Motor neuron (in vitro differentiated cells): ENCODE measurements around the gene MTREX. TPM values are rescaled to one million over a fixed set of nuclear protein-coding genes. Genes with fewer than 3 reads are reported as not detected.

Source experiments
- ATAC-seq, 8 experiments: fragments of 200-7000 bp; cut with Tn5 transposase; replicated peaks in 6 of 8; 2 replicates each; pipeline ENCODE4 v1.8.0; 2021; ENCODE audit warnings: mild to moderate bottlenecking in 8 of 8, moderate library complexity in 8 of 8
- H3K27ac ChIP-seq, 2 donors: fragments of 250-450 bp; sonication (Bioruptor Pico); 2 replicates each; pipeline ENCODE4 v1.9.0; 2021; ENCODE audit warnings: antibody characterized with exemption in 2 of 2, mild to moderate bottlenecking in 2 of 2, moderate library complexity in 1 of 2
- H3K4me1 ChIP-seq, 2 donors: fragments of 250-450 bp; sonication (Bioruptor Pico); replicated peaks in 1 of 2; 2 replicates each; pipeline ENCODE4 v1.6.1; 2021; ENCODE audit warnings: antibody characterized with exemption in 2 of 2, mild to moderate bottlenecking in 2 of 2, moderate library complexity in 1 of 2
- H3K4me3 ChIP-seq, 5 donors: fragments of 250-450 bp; sonication (Bioruptor Pico); 2 replicates each; pipeline ENCODE4 v1.9.0; 2021; ENCODE audit warnings: antibody characterized with exemption in 5 of 5, mild to moderate bottlenecking in 5 of 5, moderate library complexity in 4 of 5
- WGBS, 10 experiments: fragments of 450-650 bp; shearing (Covaris generic); methylation state at CpG; one replicate each; pipeline ENCODE4 v1.0.0; 2022; 5-methylcytosine and 5-hydroxymethylcytosine counted together
- in situ Hi-C, 9 experiments: fragments of 400-800 bp; cut with MboI; loops; one replicate each; pipeline ENCODE4 v1.15.0; 2021; ENCODE audit warnings: low sequenced_read_pairs in 9 of 9, low pct_unique_long_range_greater_than_20kb in 2 of 9; ENCODE audit not compliant: unreplicated experiment in 9 of 9
- total RNA-seq, 8 experiments: library from RNA; unstranded; fragments of 300-600 nt; gene quantifications; 2 replicates each; pipeline versions ENCODE4 v1.2.3 to v1.2.4, GENCODE V29; 2022

Gene MTREX
- total RNA-seq, 8 experiments from 2014 or later = 58.6 to 83.2 (median 75.9) TPM

GRCh38 chr5:55470282-55470681, 162.5 kb downstream of the MTREX start:
- Histone ChIP-seq H3K4me3 (no peak overlapping the region), H3K4me1 (no peaks in the 10 kb centered on the region), H3K27ac (no peak overlapping the region)
- in situ Hi-C loops = no loop called here
- WGBS, 10 experiments = 80 to 100% (median 89%) methylated on average over 1 of the region's 1 CpG; no CpG with 5 or more reads in 5 of the 10 experiments
- ATAC-seq = peak in 3 of 8 experiments; percentile 43 to 72 (median 69)

- no peak overlapping the region for H3K4me3 ChIP-seq
- H3K27ac ChIP-seq = no peak overlapping the region
- in situ Hi-C loops = no loop called here
- 62 to 100% (median 81%) methylated on average over 1 of the region's 1 CpG; no CpG with 5 or more reads in 4 of the 10 experiments for WGBS, 10 experiments
- H3K4me1 ChIP-seq = no peaks in the 10 kb centered on the region
- ATAC-seq = no peak
These were observed 163.7 kb downstream of the MTREX start for GRCh38 chr5:55471468-55471867.

- WGBS, 10 experiments = 60 to 95% (median 86%) methylated on average over 1 of the region's 1 CpG; no CpG with 5 or more reads in 2 of the 10 experiments
- in situ Hi-C loops = no loop called here
- no peak for ATAC-seq
- no peaks in the 10 kb centered on the region for H3K4me1 ChIP-seq
- H3K27ac ChIP-seq = no peak overlapping the region
- H3K4me3 ChIP-seq = no peak overlapping the region
These were observed 164.9 kb downstream of the MTREX start for GRCh38 chr5:55472642-55473041.

Other genes starting within 250 kb of the MTREX start
- gene GZMA, start 205.3 kb upstream of the MTREX start, total RNA-seq = 1 to 10 TPM in 1 of 8 experiments, not detected in 7; 2.9 TPM
- gene GPX8, start 147.8 kb upstream of the MTREX start, total RNA-seq = 100 to 1,000 TPM in 1 of 8 experiments, 10 to 100 TPM in 7; 10.5 to 144 (median 12.0) TPM
- gene CDC20B, start 134.8 kb upstream of the MTREX start, total RNA-seq = under 1 TPM in 6 of 8 experiments, not detected in 2; 0.09 to 1.00 (median 0.14) TPM
- 1 to 10 TPM in 1 of 8 experiments, under 1 TPM in 4, not detected in 3; 0.05 to 1.0 (median 0.20) TPM for gene MCIDAS, start 80.7 kb upstream of the MTREX start, total RNA-seq
- 1 to 10 TPM in 4 of 8 experiments, under 1 TPM in 4; 0.14 to 4.8 (median 0.88) TPM for gene CCNO, start 74.4 kb upstream of the MTREX start, total RNA-seq
- gene DHX29, start 295 bp upstream of the MTREX start, total RNA-seq = 10 to 100 TPM; 20.9 to 32.4 (median 24.6) TPM
- 10 to 100 TPM in 7 of 8 experiments, 1 to 10 TPM in 1; 9.3 to 57.8 (median 14.7) TPM for gene PLPP1, start 227.0 kb downstream of the MTREX start, total RNA-seq